GM03348 (cell line): ENCODE results near the gene PLCG1.

Source experiments
- DNase-seq: peaks from one replicate; pipeline ENCODE4 v3.0.0; 2012; ENCODE audit warnings: low spot score

Gene PLCG1

DNA sequence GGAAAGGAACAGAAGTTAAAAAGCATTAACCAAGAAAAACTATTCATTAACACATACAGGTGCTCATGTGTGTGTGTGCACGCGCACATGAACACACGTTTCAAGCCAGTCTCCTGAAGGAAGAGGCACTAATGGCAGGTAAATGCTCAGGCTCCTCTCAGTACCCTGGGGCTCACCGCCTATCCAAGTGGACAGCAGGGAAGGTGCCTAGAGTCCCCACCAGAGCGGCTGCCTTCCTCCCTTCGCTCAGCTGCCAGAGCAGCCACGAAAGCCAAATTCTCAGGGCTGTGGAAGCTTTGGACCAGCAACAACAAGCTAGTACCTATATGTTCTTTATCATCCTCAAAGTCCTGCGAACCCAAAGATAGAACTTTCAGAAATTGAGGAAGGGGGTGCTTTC lies 42.6 kb downstream of the PLCG1 start:
- DNase-seq = no peak

GRCh38 chr20:41180599-41181333 lies 43.4 kb downstream of the PLCG1 start:
- DNase-seq = no peak

DNA sequence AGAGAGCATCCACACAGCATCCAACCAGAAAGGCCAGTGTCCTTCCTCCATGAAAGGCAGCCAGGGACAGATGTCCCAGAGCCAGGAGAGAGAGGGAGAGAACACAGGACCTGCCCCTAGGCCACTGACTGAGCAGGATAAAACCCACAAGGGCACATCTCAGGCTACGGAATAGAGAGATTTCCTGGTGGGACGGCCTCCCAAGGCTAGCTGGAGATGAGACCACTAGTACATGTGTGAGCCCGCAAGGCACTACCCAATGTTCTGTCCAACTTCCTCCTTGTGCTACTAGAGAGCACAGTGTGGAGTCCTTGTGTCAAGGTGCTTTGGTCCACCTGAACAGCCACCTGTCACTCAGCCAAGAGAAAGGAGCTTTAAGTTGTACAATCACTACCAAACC lies 44.2 kb downstream of the PLCG1 start:
- no peak for DNase-seq

DNA sequence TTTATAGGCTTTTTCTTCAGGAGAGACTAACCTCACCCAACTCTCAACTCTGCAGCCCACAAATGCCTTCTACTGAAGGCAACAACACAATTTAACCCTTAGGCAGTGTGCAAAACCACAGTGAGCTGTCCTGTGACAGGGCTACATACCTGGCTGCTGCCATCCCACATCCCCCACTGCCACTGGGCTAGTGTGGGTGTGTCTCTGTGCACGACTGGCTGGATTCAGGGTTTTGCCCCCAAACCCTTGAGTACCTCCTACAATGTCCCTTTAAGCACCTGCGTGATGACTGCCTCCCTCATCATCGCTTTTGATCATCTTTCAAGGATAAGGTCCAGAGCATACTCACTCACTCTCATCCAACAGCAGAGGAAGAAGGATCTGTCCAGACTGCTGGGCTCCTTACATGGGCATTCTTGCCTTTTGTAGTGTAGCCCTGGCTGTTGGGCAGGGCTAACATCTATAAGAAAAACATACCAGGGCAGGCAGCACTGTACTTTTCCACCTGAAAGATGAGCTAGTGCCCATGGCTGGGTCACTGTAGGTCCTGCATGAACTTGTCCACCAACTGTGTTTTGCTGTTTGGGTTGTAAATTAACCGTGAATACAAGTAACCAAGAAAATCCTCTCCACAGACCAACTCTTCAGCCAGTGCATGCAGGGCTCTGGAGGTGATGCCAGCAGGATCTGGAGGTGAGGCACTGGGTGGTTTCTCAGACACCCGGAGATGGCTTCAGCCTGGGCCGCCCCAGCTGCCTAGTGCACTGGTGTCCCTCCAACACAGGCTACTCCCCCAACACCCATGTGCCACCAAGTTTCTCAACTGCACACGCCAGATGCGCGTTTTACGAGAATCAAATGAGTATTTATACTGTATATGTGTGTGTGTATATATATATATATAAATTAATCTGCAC lies 45.2 kb downstream of the PLCG1 start:
- DNase-seq = no peak

GRCh38 chr20:41183391-41183790 lies 46.0 kb downstream of the PLCG1 start:
- DNase-seq = no peak

GRCh38 chr20:41183831-41184230 lies 46.5 kb downstream of the PLCG1 start:
- no peak for DNase-seq

DNA sequence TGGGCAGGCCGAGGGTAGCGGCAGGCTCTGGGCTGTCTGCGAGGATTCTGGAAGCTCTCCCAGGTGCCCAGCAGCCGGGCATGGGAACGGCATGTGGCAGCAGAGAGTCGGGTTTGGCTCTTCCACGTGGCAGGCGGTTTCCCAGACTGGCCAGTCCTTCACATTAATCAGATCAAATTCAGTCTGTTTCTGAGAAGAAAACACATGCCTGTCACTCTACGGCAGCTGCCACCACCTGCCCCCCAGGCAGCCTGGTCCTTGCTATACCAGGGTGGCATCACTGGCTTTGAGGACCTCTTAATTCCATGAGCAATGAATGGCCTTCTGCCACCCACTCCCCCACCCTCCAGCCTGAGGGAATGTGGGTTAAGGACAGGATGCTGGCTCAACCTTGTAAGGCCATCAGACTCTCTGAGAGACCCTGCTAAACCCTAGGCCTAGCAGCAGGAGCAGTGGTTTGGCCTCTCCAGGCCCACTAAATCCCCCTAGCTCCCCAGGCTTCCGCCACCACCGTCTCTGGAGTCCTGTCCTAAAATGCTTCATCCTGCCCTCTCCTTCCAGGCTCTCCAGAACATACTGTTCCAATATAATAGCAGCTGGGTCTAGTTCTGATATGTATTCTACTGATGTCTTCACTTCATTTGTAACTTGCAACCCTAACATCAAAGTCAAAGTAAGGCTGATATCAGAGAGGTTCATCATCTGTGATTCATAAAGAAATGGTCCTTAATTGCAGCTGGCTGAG lies 47.8 kb downstream of the PLCG1 start:
- DNase-seq = no peak

DNA sequence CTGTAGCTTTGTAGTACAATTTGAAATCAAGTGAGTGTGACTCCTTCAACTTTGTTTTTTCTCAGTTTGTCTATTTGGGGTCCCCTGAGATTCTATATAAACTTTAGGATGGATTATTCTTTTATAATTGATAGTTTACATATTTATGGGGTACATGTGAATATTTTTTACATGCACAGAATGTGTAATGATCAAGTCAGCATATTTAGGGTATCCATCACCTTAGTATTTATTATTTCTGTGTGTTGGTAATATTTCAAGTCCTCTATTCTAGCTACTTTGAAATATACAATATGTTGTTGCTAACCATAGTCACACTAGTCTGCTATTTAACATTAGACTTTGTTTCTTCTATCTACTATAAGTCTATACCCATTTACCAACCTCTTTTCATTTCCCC lies 50.3 kb downstream of the PLCG1 start:
- DNase-seq = no peak

DNA sequence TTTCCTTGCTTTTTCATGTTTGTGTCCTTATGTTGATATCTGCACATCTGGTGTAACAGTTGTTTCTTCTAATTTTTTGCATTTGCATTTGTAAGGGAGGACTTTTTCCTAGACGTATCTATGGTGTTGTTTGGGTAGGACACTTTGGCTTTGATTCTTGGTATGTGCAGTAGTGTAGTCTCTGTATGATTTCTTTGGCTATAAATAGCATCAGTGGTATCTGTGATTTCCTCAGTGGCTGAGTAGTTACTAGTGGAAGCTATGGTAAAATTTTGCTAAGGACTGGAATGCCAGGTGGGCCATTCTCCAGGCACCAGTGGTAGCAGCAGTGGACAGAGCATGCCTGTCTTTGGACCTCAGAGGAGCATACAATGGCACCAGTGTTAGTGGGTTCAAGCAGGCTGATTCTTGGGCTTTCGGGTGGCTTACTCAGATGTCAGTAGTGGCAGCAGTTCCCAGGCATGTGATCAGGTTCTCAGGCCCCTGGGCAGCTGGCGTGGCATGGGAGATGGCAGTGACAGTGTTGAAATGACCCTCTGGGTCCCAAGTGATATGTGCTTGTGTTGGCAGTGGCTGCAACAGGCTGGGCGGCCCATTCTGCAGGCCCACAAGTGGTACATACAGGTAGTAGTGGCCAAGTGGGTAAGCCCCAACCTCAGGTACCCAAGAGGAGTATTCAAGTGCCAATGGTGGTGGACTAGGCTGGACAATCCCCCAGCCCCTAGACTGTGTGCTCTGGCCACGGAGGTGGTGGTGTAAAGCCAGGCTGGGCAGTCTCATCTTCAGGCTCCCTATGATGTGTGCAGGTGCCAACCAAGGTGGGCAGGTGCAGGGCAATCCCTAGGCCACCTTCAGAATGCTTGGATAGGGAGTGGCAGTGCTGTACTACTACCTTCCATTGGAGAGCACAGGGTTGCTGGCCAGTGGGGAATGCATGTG lies 54.5 kb downstream of the PLCG1 start:
- no peak for DNase-seq

GRCh38 chr20:41192575-41192974 lies 55.2 kb downstream of the PLCG1 start:
- DNase-seq = no peak

- DNase-seq = no peak
Measured at GRCh38 chr20:41196653-41197225, 59.4 kb downstream of the PLCG1 start.

- DNase-seq = no peak
Measured at GRCh38 chr20:41198443-41198842, 61.1 kb downstream of the PLCG1 start.

- DNase-seq = no peak
Measured at GRCh38 chr20:41200446-41201202, 63.3 kb downstream of the PLCG1 start.

- DNase-seq = no peak
Measured at GRCh38 chr20:41201760-41202159, 64.4 kb downstream of the PLCG1 start.

DNA sequence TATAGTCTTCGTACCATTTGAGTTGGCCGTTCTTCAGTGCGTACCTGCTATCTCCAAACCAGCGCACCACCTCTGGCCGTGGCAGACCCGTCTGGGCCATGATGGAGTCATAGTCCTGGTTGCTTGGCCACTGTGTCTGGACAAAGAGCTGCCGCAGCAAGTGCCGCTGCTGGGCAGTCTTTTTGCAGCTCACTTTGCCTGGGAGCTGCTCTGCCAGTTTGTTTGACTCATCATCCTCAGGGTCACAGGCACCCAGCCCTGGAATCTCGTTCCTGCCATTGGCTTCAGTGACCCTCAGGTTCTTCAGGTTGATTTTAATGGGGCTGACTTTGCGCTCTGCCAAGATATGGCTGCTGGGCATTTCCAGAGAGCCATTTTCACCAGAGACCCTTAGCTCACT lies 65.1 kb downstream of the PLCG1 start:
- DNase-seq = no peak

GRCh38 chr20:41203660-41204059 lies 66.3 kb downstream of the PLCG1 start:
- DNase-seq = no peak

- DNase-seq = no peak
Measured at GRCh38 chr20:41204304-41205265, 67.2 kb downstream of the PLCG1 start.

GRCh38 chr20:41205313-41205712 lies 68.0 kb downstream of the PLCG1 start:
- DNase-seq = no peak

- DNase-seq = peak; percentile 22
Measured at GRCh38 chr20:41213150-41213820, 75.9 kb downstream of the PLCG1 start.
